A549 (cell line): Measurements from ENCODE around the gene LY6G6D.

Experiments
- CTCF ChIP-seq: fragments of >200 bp; sonication (Bioruptor Twin); formaldehyde crosslinking; IDR thresholded peaks from 3 replicates; pipeline ENCODE4 v1.5.1; 2016
- EP300 ChIP-seq, 2 experiments: fragments of >200 bp; sonication (Bioruptor Twin); formaldehyde crosslinking; IDR thresholded peaks; 2 replicates in 1 of 2; 3 replicates in 1 of 2; pipeline ENCODE4 v1.6.1; 2016 to 2017
- HOXA7 ChIP-seq: fragments of 250-450 bp; sonication (Bioruptor Pico); IDR thresholded peaks from 2 replicates; pipeline ENCODE4 v1.5.0; 2020; ENCODE audit warnings: mild to moderate bottlenecking, moderate library complexity
- MAX ChIP-seq: IDR thresholded peaks from 2 replicates; pipeline ENCODE4 v1.6.1; 2012
- MAZ ChIP-seq: fragments of 150-350 bp; IDR thresholded peaks from 2 replicates; pipeline ENCODE4 v1.6.1; 2014; ENCODE audit warnings: antibody characterized with exemption, low read depth, low read length, borderline replicate concordance
- PBX3 ChIP-seq: IDR thresholded peaks from 2 replicates; pipeline ENCODE4 v1.6.1; 2012
- POLR2A ChIP-seq: IDR thresholded peaks from 2 replicates; pipeline ENCODE4 v1.6.1; 2012; ENCODE audit warnings: mild to moderate bottlenecking, low read length
- REST ChIP-seq: fragments of 200-600 bp; sonication (generic); IDR thresholded peaks from 2 replicates; pipeline ENCODE4 v1.6.1; 2016; ENCODE audit warnings: antibody characterized with exemption, mild to moderate bottlenecking, moderate library complexity
- USF2 ChIP-seq: fragments of 450-650 bp; IDR thresholded peaks from 2 replicates; pipeline ENCODE4 v1.6.1; 2014; ENCODE audit warnings: antibody characterized with exemption
- ZSCAN20 ChIP-seq: fragments of 250-450 bp; sonication (Bioruptor Pico); IDR thresholded peaks from 2 replicates; pipeline ENCODE4 v1.8.0; 2022; ENCODE audit warnings: mild to moderate bottlenecking, moderate library complexity

GRCh38 chr6:31721351-31722020 lies 6.3 kb downstream of the LY6G6D start, which contains the start of gene LY6G6C:
- TF ChIP-seq EP300 (IDR thresholded peaks at IDR 0.05) = no peak
- TF ChIP-seq POLR2A = no peak
- no peak for TF ChIP-seq HOXA7
- no peak for TF ChIP-seq PBX3
- TF ChIP-seq CTCF = no peak
- no peak for TF ChIP-seq ZSCAN20 (CRISPR knock-in tag)
- no peak for TF ChIP-seq MAX
- no peak for TF ChIP-seq USF2
- no peak for TF ChIP-seq REST
- no peak for TF ChIP-seq MAZ
